Adrenal gland (tissue), 5 donors: ENCODE measurements around the gene KLHL2.
"Not testable (repeated sequence)": the region's sequence is repeated elsewhere in the genome, so short reads cannot be mapped to it uniquely, and the experiment has no call there.

Source experiments
- POLR2A ChIP-seq, 2 donors: fragments of 450-650 bp; IDR thresholded peaks; one replicate each; pipeline ENCODE4 v1.6.1; 2017; ENCODE audit warnings: antibody characterized with exemption in 2 of 2, mild to moderate bottlenecking in 2 of 2, moderate library complexity in 1 of 2
- TF ChIP-seq, protein P1 (sequence below), 6 experiments: fragments of 450-650 bp in 4 of 6; fragments of 200-600 bp in 2 of 6; sonication (generic) in 1 of 6; IDR thresholded peaks; 1 replicate in 5 of 6; 2 replicates in 1 of 6; pipeline versions ENCODE4 v1.5.1 to v1.8.0; 2016 to 2021; ENCODE audit warnings: antibody characterized with exemption in 6 of 6, mild to moderate bottlenecking in 2 of 6, moderate library complexity in 1 of 6
- donor health status: DM: no; HTN: no; CAD: no.

DNA sequence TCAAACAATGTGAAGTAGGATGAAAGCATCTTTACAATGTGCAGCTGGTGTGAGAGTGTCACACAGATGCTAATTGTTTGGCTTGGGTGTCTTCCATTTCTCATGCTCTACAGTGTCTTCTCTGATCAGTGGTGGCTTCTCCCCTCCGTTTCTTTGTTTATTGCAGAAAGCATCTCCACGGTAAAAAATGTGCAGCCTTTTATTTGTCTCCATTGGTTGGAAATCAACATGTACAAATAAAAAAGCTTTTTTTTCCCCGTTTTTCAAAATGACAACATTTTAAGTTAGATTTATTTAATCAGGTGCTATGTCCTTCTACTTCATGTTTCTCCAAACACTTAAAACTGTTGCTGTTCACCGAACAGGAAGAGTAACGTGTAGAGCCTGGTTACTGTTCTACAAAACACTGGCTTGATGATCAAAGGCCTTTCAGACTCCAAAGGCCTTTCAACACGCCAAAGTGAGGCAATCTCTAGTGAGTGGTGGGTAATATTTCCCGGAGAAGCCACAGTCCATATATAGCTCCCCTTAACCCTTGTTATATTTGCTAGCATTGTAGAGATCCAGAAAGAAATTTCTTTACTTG is 48.8 kb downstream of the KLHL2 start:
- TF ChIP-seq, protein P1, sequence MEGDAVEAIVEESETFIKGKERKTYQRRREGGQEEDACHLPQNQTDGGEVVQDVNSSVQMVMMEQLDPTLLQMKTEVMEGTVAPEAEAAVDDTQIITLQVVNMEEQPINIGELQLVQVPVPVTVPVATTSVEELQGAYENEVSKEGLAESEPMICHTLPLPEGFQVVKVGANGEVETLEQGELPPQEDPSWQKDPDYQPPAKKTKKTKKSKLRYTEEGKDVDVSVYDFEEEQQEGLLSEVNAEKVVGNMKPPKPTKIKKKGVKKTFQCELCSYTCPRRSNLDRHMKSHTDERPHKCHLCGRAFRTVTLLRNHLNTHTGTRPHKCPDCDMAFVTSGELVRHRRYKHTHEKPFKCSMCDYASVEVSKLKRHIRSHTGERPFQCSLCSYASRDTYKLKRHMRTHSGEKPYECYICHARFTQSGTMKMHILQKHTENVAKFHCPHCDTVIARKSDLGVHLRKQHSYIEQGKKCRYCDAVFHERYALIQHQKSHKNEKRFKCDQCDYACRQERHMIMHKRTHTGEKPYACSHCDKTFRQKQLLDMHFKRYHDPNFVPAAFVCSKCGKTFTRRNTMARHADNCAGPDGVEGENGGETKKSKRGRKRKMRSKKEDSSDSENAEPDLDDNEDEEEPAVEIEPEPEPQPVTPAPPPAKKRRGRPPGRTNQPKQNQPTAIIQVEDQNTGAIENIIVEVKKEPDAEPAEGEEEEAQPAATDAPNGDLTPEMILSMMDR (IDR thresholded peaks at IDR 0.05), result not testable (repeated sequence)
- TF ChIP-seq POLR2A (IDR thresholded peaks at IDR 0.05), result not testable (repeated sequence)
